Trophoblast cell (in vitro differentiated cells and primary cell): ENCODE data around the gene BOK.

Source experiments
- DNase-seq, 2 donors: peaks; one replicate each; pipeline ENCODE4 v3.0.0-alpha.2; 2016
- H2AFZ ChIP-seq: 2 replicates; pipeline ENCODE4 v1.6.1; 2013; ENCODE audit warnings: low read length, moderate library complexity, mild to moderate bottlenecking; ENCODE audit not compliant: insufficient read depth, poor library complexity
- H2AK5ac ChIP-seq: 2 replicates; pipeline ENCODE4 v1.6.1; 2013; ENCODE audit warnings: mild to moderate bottlenecking, low read length
- H2BK120ac ChIP-seq: 2 replicates; pipeline ENCODE4 v1.6.1; 2013; ENCODE audit warnings: low read length, mild to moderate bottlenecking, moderate library complexity; ENCODE audit not compliant: insufficient read depth, poor library complexity
- H2BK12ac ChIP-seq: 2 replicates; pipeline ENCODE4 v1.6.1; 2013; ENCODE audit warnings: mild to moderate bottlenecking, low read length, moderate library complexity
- H2BK5ac ChIP-seq: 2 replicates; pipeline ENCODE4 v1.6.1; 2013; ENCODE audit warnings: low read length, low read depth, moderate library complexity, mild to moderate bottlenecking; ENCODE audit not compliant: poor library complexity
- H3K14ac ChIP-seq: 2 replicates; pipeline ENCODE4 v1.6.1; 2013; ENCODE audit warnings: mild to moderate bottlenecking, low read length
- H3K18ac ChIP-seq: 2 replicates; pipeline ENCODE4 v1.6.1; 2013; ENCODE audit warnings: mild to moderate bottlenecking, low read length
- H3K23ac ChIP-seq: 2 replicates; pipeline ENCODE4 v1.6.1; 2013; ENCODE audit warnings: low read length
- H3K27ac ChIP-seq: 2 replicates; pipeline ENCODE4 v1.5.1; 2013; ENCODE audit warnings: low read depth, mild to moderate bottlenecking, inconsistent platforms, low read length, moderate library complexity
- H3K27me3 ChIP-seq: 2 replicates; pipeline ENCODE4 v1.6.1; 2013; ENCODE audit warnings: inconsistent platforms, mild to moderate bottlenecking, low read length, moderate library complexity; ENCODE audit not compliant: insufficient read depth
- H3K36me3 ChIP-seq, 2 experiments: 1 replicate in 1 of 2; 2 replicates in 1 of 2; pipeline ENCODE4 v1.6.1; 2013; ENCODE audit warnings: low read length in 2 of 2, mild to moderate bottlenecking in 2 of 2, moderate library complexity in 1 of 2; ENCODE audit not compliant: insufficient read depth in 2 of 2, control insufficient read depth in 1 of 2
- H3K4ac ChIP-seq: 2 replicates; pipeline ENCODE4 v1.6.1; 2013; ENCODE audit warnings: low read depth, mild to moderate bottlenecking, low read length, moderate library complexity
- H3K4me1 ChIP-seq, 2 experiments: 1 replicate in 1 of 2; 2 replicates in 1 of 2; pipeline ENCODE4 v1.6.1; 2013; ENCODE audit warnings: low read length in 2 of 2, mild to moderate bottlenecking in 2 of 2, moderate library complexity in 1 of 2; ENCODE audit not compliant: insufficient read depth in 2 of 2, control insufficient read depth in 1 of 2
- H3K4me2 ChIP-seq: 2 replicates; pipeline ENCODE4 v1.6.1; 2013; ENCODE audit warnings: inconsistent platforms, mild to moderate bottlenecking, low read length, moderate library complexity
- H3K4me3 ChIP-seq: 2 replicates; pipeline ENCODE4 v1.5.1; 2013; ENCODE audit warnings: mild to moderate bottlenecking, low read depth, low read length, inconsistent platforms
- H3K79me1 ChIP-seq: one replicate; pipeline ENCODE4 v1.6.1; 2013; ENCODE audit warnings: low read length
- H3K79me2 ChIP-seq: 2 replicates; pipeline ENCODE4 v1.6.1; 2013; ENCODE audit warnings: low read length, mild to moderate bottlenecking; ENCODE audit not compliant: control insufficient read depth, insufficient read depth, poor library complexity
- H3K9ac ChIP-seq: 2 replicates; pipeline ENCODE4 v1.6.1; 2013; ENCODE audit warnings: mild to moderate bottlenecking, low read length
- H3K9me3 ChIP-seq: 2 replicates; pipeline ENCODE4 v1.6.1; 2013; ENCODE audit warnings: low read depth, mild to moderate bottlenecking, control low read depth, inconsistent platforms, low read length; ENCODE audit not compliant: insufficient read depth
- H4K12ac ChIP-seq: 2 replicates; pipeline ENCODE4 v1.6.1; 2013; ENCODE audit warnings: low read depth, mild to moderate bottlenecking, low read length, moderate library complexity
- H4K8ac ChIP-seq: 2 replicates; pipeline ENCODE4 v1.6.1; 2013; ENCODE audit warnings: low read depth, mild to moderate bottlenecking, low read length, moderate library complexity
- H4K91ac ChIP-seq: one replicate; pipeline ENCODE4 v1.6.1; 2013; ENCODE audit warnings: low read depth, mild to moderate bottlenecking, low read length, moderate library complexity
- WGBS: extraction: QIAGEN DNeasy Blood & Tissue Kit; methylation state at CpG from one replicate; pipeline ENCODE4 v1.1.7; 2013; ENCODE audit warnings: missing lambda C conversion rate; ENCODE audit not compliant: insufficient read length, insufficient coverage; ENCODE audit errors: extremely low coverage; 5-methylcytosine and 5-hydroxymethylcytosine counted together

BOK gene

GRCh38 chr2:241562269-241562891 is 3.8 kb downstream of the BOK start:
- Histone ChIP-seq H3K36me3 (peaks cover 22 to 27% of the 10 kb centered on the region in 2 experiments), H3K9me3 (peaks cover 4% of the 10 kb centered on the region), H2BK5ac (peak overlapping the region; percentile 18), H3K4ac (peak overlapping the region; percentile 62), H2AFZ (no peak overlapping the region), H3K9ac (no peak overlapping the region), H3K4me1 (peaks cover 48 to 53% of the 10 kb centered on the region in 2 experiments), H3K4me3 (no peak overlapping the region), H4K12ac (no peak overlapping the region), H3K4me2 (peak overlapping the region; percentile 44), H3K14ac (peak overlapping the region; percentile 49), H3K27ac (peak overlapping the region; percentile 9), H3K27me3 (no peaks in the 10 kb centered on the region), H2BK120ac (peak overlapping the region; percentile 8), H3K79me2 (peaks cover 25% of the 10 kb centered on the region), H4K91ac (peak overlapping the region; percentile 31), H3K23ac (no peak overlapping the region), H3K18ac (peak overlapping the region; percentile 87), H4K8ac (peak overlapping the region; percentile 38), H2AK5ac (peak overlapping the region; percentile 3), H2BK12ac (peak overlapping the region; percentile 43), H3K79me1 (peaks cover 29% of the 10 kb centered on the region)
- DNase-seq = peak; percentile 28 to 30
- no CpG with 5 or more reads among the region's 23 CpGs for WGBS

GRCh38 chr2:241563031-241563507 is 4.5 kb downstream of the BOK start:
- no CpG with 5 or more reads among the region's 13 CpGs for WGBS

DNA sequence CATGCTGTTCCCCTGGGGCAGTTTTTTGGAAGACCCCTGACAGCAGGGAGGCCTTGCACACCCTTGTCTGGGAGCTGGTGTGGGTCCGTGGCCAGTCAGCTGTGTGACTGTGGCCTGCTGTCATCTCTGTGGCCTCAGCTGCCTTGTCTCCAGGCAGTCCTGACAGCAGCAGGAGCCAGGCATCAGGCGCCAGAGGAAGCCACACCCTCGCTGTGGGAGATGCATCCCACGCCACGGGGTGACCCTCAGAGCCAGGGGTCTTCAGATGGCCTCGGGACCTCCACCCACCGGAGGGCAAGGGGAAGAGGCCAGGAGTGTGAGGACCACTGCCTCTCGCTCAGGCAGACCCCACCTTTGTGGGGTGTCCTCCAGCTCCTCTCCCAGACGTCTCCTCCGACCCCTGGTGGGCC is 5.0 kb downstream of the BOK start:
- no peak overlapping the region for H2BK5ac ChIP-seq
- peaks cover 29% of the 10 kb centered on the region for H3K79me1 ChIP-seq
- peaks cover 48 to 53% of the 10 kb centered on the region in 2 experiments for H3K4me1 ChIP-seq
- H3K18ac ChIP-seq = peak overlapping the region; percentile 48
- H3K36me3 ChIP-seq = peaks cover 24 to 31% of the 10 kb centered on the region in 2 experiments
- H4K12ac ChIP-seq = no peak overlapping the region
- H2AFZ ChIP-seq = no peak overlapping the region
- DNase-seq = no peak
- no peak overlapping the region for H2AK5ac ChIP-seq
- H2BK120ac ChIP-seq = no peak overlapping the region
- peak overlapping the region; percentile 3 for H3K14ac ChIP-seq
- no peak overlapping the region for H3K4me2 ChIP-seq
- H3K4me3 ChIP-seq = no peak overlapping the region
- peaks cover 25% of the 10 kb centered on the region for H3K79me2 ChIP-seq
- H3K4ac ChIP-seq = peak overlapping the region; percentile 3
- H3K9me3 ChIP-seq = peaks cover 6% of the 10 kb centered on the region
- no peak overlapping the region for H2BK12ac ChIP-seq
- no CpG with 5 or more reads among the region's 10 CpGs for WGBS
- H3K23ac ChIP-seq = no peak overlapping the region
- H3K27me3 ChIP-seq = no peaks in the 10 kb centered on the region
- H3K9ac ChIP-seq = no peak overlapping the region
- no peak overlapping the region for H4K8ac ChIP-seq
- H3K27ac ChIP-seq = peak overlapping the region; percentile 13
- H4K91ac ChIP-seq = peak overlapping the region; percentile 17

More at GRCh38 chr2:241563031-241563507, 4.5 kb downstream of the BOK start:
- Histone ChIP-seq H2BK12ac (no peak overlapping the region), H3K14ac (no peak overlapping the region), H2BK120ac (no peak overlapping the region), H3K4me1 (peaks cover 48 to 53% of the 10 kb centered on the region in 2 experiments), H3K27ac (no peak overlapping the region), H3K9me3 (peaks cover 6% of the 10 kb centered on the region), H3K27me3 (no peaks in the 10 kb centered on the region), H3K4ac (no peak overlapping the region), H3K18ac (peak overlapping the region; percentile 87), H2BK5ac (no peak overlapping the region), H3K36me3 (peaks cover 24 to 30% of the 10 kb centered on the region in 2 experiments), H3K79me2 (peaks cover 25% of the 10 kb centered on the region), H4K91ac (no peak overlapping the region), H3K4me2 (no peak overlapping the region), H3K23ac (no peak overlapping the region), H4K12ac (no peak overlapping the region), H4K8ac (no peak overlapping the region), H3K9ac (no peak overlapping the region), H2AK5ac (peak overlapping the region; percentile 26), H3K79me1 (peaks cover 29% of the 10 kb centered on the region), H2AFZ (no peak overlapping the region), H3K4me3 (peak overlapping the region; percentile 21)
- DNase-seq = no peak

GRCh38 chr2:241563981-241564595 is 5.5 kb downstream of the BOK start:
- peaks cover 48 to 53% of the 10 kb centered on the region in 2 experiments for H3K4me1 ChIP-seq
- no peak overlapping the region for H3K9ac ChIP-seq
- H2BK120ac ChIP-seq = no peak overlapping the region
- peaks cover 6% of the 10 kb centered on the region for H3K9me3 ChIP-seq
- H2BK5ac ChIP-seq = no peak overlapping the region
- peaks cover 22% of the 10 kb centered on the region for H3K79me2 ChIP-seq
- WGBS = no CpG with 5 or more reads among the region's 23 CpGs
- H3K27me3 ChIP-seq = no peaks in the 10 kb centered on the region
- H2BK12ac ChIP-seq = no peak overlapping the region
- H3K27ac ChIP-seq = peak overlapping the region; percentile 23
- no peak overlapping the region for H2AFZ ChIP-seq
- H3K23ac ChIP-seq = no peak overlapping the region
- peak overlapping the region; percentile 28 for H4K91ac ChIP-seq
- H3K4ac ChIP-seq = peak overlapping the region; percentile 3
- H3K4me3 ChIP-seq = no peak overlapping the region
- DNase-seq = peak; percentile 19 to 21
- peak overlapping the region; percentile 3 for H3K14ac ChIP-seq
- H2AK5ac ChIP-seq = peak overlapping the region; percentile 34
- peak overlapping the region; percentile 66 for H3K18ac ChIP-seq
- H4K8ac ChIP-seq = no peak overlapping the region
- H3K36me3 ChIP-seq = peaks cover 28 to 35% of the 10 kb centered on the region in 2 experiments
- H4K12ac ChIP-seq = no peak overlapping the region
- H3K79me1 ChIP-seq = peaks cover 24% of the 10 kb centered on the region
- H3K4me2 ChIP-seq = no peak overlapping the region
